Mesenchymal stem cell (in vitro differentiated cells and primary cell): ENCODE results near the gene NEMP2.
A peak's percentile ranks its signal among the peaks of the same experiment; 100 is the strongest.

Source experiments
- DNase-seq: peaks from one replicate; pipeline ENCODE4 v3.0.0-alpha.2; 2013
- H2AFZ ChIP-seq: one replicate; pipeline ENCODE4 v1.6.1; 2013; ENCODE audit warnings: low read depth, mild to moderate bottlenecking, control low read depth, inconsistent platforms, low read length, moderate library complexity
- H2AK5ac ChIP-seq: 2 replicates; pipeline ENCODE4 v1.6.1; 2013; ENCODE audit warnings: low read length, moderate library complexity, mild to moderate bottlenecking, inconsistent platforms; ENCODE audit not compliant: severe bottlenecking
- H2BK120ac ChIP-seq: one replicate; pipeline ENCODE4 v1.6.1; 2013; ENCODE audit warnings: low read depth, mild to moderate bottlenecking, inconsistent platforms, low read length, moderate library complexity
- H2BK12ac ChIP-seq, 2 experiments: one replicate each; pipeline ENCODE4 v1.6.1; 2013; ENCODE audit warnings: inconsistent platforms in 2 of 2, low read length in 2 of 2, mild to moderate bottlenecking in 2 of 2, moderate library complexity in 2 of 2, control low read depth in 1 of 2
- H2BK15ac ChIP-seq: one replicate; pipeline ENCODE4 v1.6.1; 2013; ENCODE audit warnings: mild to moderate bottlenecking, low read depth, inconsistent platforms; ENCODE audit not compliant: poor library complexity, severe bottlenecking
- H2BK5ac ChIP-seq: 2 replicates; pipeline ENCODE4 v1.6.1; 2013; ENCODE audit warnings: low read depth, mild to moderate bottlenecking, low read length, control low read depth, inconsistent platforms; ENCODE audit not compliant: poor library complexity, severe bottlenecking
- H3K14ac ChIP-seq, 2 experiments: one replicate each; pipeline ENCODE4 v1.6.1; 2013; ENCODE audit warnings: inconsistent platforms in 2 of 2, low read length in 2 of 2, control low read depth in 1 of 2, mild to moderate bottlenecking in 1 of 2, moderate library complexity in 1 of 2
- H3K18ac ChIP-seq, 2 experiments: one replicate each; pipeline ENCODE4 v1.6.1; 2013; ENCODE audit warnings: inconsistent platforms in 2 of 2, low read length in 2 of 2, control low read depth in 1 of 2, low read depth in 1 of 2, mild to moderate bottlenecking in 1 of 2
- H3K23ac ChIP-seq, 2 experiments: one replicate each; pipeline ENCODE4 v1.6.1; 2013; ENCODE audit warnings: inconsistent platforms in 2 of 2, low read length in 2 of 2, mild to moderate bottlenecking in 2 of 2, moderate library complexity in 2 of 2, control low read depth in 1 of 2
- H3K27ac ChIP-seq: 2 replicates; pipeline ENCODE4 v1.5.1; 2013; ENCODE audit warnings: mild to moderate bottlenecking, moderate library complexity, low read length, control low read depth, inconsistent platforms; ENCODE audit not compliant: poor library complexity, severe bottlenecking
- H3K27me3 ChIP-seq, 2 experiments: 2 replicates each; pipeline versions ENCODE4 v1.6.1 to v1.7.0; 2013; ENCODE audit warnings: low read length in 2 of 2, mild to moderate bottlenecking in 2 of 2, moderate library complexity in 2 of 2, control low read depth in 1 of 2, inconsistent platforms in 1 of 2; ENCODE audit not compliant: control insufficient read depth in 1 of 2, insufficient read depth in 1 of 2
- H3K36me3 ChIP-seq, 2 experiments: 2 replicates each; pipeline versions ENCODE4 v1.6.1 to v1.7.0; 2013; ENCODE audit warnings: low read length in 2 of 2, control low read depth in 1 of 2, inconsistent platforms in 1 of 2, low read depth in 1 of 2, mild to moderate bottlenecking in 1 of 2; ENCODE audit not compliant: insufficient read depth in 2 of 2, control insufficient read depth in 1 of 2
- H3K4ac ChIP-seq, 2 experiments: one replicate each; pipeline ENCODE4 v1.6.1; 2013; ENCODE audit warnings: inconsistent platforms in 2 of 2, low read length in 2 of 2, mild to moderate bottlenecking in 2 of 2, moderate library complexity in 2 of 2, control low read depth in 1 of 2, low read depth in 1 of 2
- H3K4me1 ChIP-seq: 2 replicates; pipeline ENCODE4 v1.6.1; 2013; ENCODE audit warnings: low read depth, low read length, control low read depth; ENCODE audit not compliant: control insufficient read depth, insufficient read depth
- H3K4me2 ChIP-seq: 2 replicates; pipeline ENCODE4 v1.6.1; 2013; ENCODE audit warnings: low read length, mild to moderate bottlenecking, inconsistent platforms; ENCODE audit not compliant: poor library complexity, severe bottlenecking
- H3K4me3 ChIP-seq, 2 experiments: 2 replicates each; pipeline versions ENCODE4 v1.5.1 to v1.7.0; 2013; ENCODE audit warnings: low read length in 2 of 2, mild to moderate bottlenecking in 2 of 2, control low read depth in 1 of 2, low read depth in 1 of 2; ENCODE audit not compliant: insufficient read depth in 1 of 2
- H3K79me1 ChIP-seq: replicated peaks from 2 replicates; pipeline ENCODE4 v1.6.1; 2013; ENCODE audit warnings: mild to moderate bottlenecking, control low read depth, low read length, inconsistent platforms; ENCODE audit not compliant: poor library complexity, severe bottlenecking
- H3K9ac ChIP-seq: 2 replicates; pipeline ENCODE4 v1.7.0; 2013; ENCODE audit warnings: mild to moderate bottlenecking, low read length, moderate library complexity
- H3K9me3 ChIP-seq: 2 replicates; pipeline ENCODE4 v1.7.0; 2013; ENCODE audit warnings: mild to moderate bottlenecking, low read length; ENCODE audit not compliant: control insufficient read depth
- H4K8ac ChIP-seq: one replicate; pipeline ENCODE4 v1.6.1; 2013; ENCODE audit warnings: inconsistent platforms, mild to moderate bottlenecking, low read length, moderate library complexity
- H4K91ac ChIP-seq: one replicate; pipeline ENCODE4 v1.6.1; 2013; ENCODE audit warnings: mild to moderate bottlenecking, low read length, inconsistent platforms
- WGBS: methylation state at CpG from one replicate; pipeline ENCODE4 v1.1.7; 2013; ENCODE audit warnings: mixed read lengths; 5-methylcytosine and 5-hydroxymethylcytosine counted together

Gene NEMP2

DNA sequence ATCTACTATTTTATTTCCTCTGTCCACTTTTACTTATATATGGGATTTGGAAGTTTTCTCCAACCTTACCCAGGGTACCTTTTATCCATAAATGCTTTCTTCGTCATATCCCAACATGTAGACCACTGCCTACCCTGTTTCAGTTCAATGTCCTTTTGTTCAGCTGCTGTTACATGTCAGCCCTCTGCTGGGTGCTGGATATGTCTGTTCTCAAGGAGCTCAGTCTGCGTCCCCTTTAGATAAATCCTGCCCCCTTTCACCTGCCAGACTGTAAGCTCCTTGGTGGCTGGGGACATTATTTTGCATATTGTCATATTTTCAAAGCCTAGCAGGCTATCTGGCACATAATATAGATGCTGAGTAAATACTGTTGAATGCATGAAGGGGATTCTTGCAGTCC, 53.2 kb downstream of the NEMP2 start:
- H2BK120ac ChIP-seq = no peak overlapping the region
- H3K14ac ChIP-seq = no peak overlapping the region
- H3K9me3 ChIP-seq = no peaks in the 10 kb centered on the region
- H3K36me3 ChIP-seq = no peaks in the 10 kb centered on the region
- H3K23ac ChIP-seq = no peak overlapping the region
- H2BK5ac ChIP-seq = no peak overlapping the region
- no peak for DNase-seq
- no peak overlapping the region for H2AK5ac ChIP-seq
- 68% methylated on average over 1 of the region's 2 CpGs for WGBS
- no peak overlapping the region for H3K4me3 ChIP-seq
- no peak overlapping the region for H3K4ac ChIP-seq
- no peak overlapping the region for H2BK15ac ChIP-seq
- H3K79me1 ChIP-seq = no peaks in the 10 kb centered on the region
- H3K18ac ChIP-seq = no peak overlapping the region
- no peak overlapping the region for H4K8ac ChIP-seq
- H3K27ac ChIP-seq = no peak overlapping the region
- H3K4me1 ChIP-seq = peaks cover 2% of the 10 kb centered on the region
- no peak overlapping the region for H2AFZ ChIP-seq
- H3K4me2 ChIP-seq = no peak overlapping the region
- H4K91ac ChIP-seq = no peak overlapping the region
- no peak overlapping the region for H3K9ac ChIP-seq
- no peaks in the 10 kb centered on the region for H3K27me3 ChIP-seq
- no peak overlapping the region for H2BK12ac ChIP-seq

DNA sequence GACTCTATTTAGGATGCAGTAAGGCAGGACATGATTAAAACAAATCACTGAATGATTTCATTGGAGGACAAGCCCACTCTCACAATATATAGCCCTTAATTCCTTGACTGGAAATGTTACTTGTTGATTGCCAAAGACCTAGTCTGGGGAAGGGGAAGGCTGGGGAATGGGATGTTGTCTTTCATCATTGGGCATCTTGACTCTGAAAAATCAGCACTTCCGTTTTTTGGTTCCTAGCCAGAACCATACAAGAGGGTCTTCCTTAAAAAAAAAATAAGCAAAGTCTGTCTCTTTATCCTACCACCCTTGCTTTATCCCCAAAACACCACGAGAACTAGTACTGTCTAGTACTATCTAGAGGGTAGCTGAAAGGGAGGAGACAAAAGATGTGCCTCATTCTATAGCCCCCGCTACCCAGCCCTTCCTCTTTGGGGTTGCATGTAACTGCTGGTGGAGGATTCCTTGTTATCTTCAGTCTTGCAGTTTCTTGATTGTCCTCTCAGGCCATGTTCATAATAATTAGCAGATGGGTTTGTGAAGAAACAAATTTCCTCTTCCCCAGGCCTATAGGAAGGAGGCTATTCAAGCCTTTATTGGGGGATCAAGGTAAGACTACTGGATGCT, 55.8 kb downstream of the NEMP2 start:
- H2BK15ac ChIP-seq = no peak overlapping the region
- H3K23ac ChIP-seq = no peak overlapping the region
- H3K36me3 ChIP-seq = no peaks in the 10 kb centered on the region
- H3K18ac ChIP-seq = no peak overlapping the region
- H3K9ac ChIP-seq = peak overlapping the region; percentile 28
- H3K4me2 ChIP-seq = no peak overlapping the region
- peak overlapping the region; percentile 21 for H2AK5ac ChIP-seq
- H4K91ac ChIP-seq = no peak overlapping the region
- H3K4ac ChIP-seq = no peak overlapping the region
- no peak overlapping the region for H4K8ac ChIP-seq
- no peaks in the 10 kb centered on the region for H3K79me1 ChIP-seq
- WGBS = 85% methylated on average over 3 of the region's 3 CpGs
- H3K27ac ChIP-seq = peak overlapping the region; percentile 86
- H3K4me3 ChIP-seq = no peak overlapping the region
- no peak overlapping the region for H3K14ac ChIP-seq
- no peak overlapping the region for H2AFZ ChIP-seq
- H3K9me3 ChIP-seq = no peaks in the 10 kb centered on the region
- H3K4me1 ChIP-seq = peaks cover 2% of the 10 kb centered on the region
- DNase-seq = no peak
- H3K27me3 ChIP-seq = no peaks in the 10 kb centered on the region
- H2BK120ac ChIP-seq = no peak overlapping the region
- no peak overlapping the region for H2BK12ac ChIP-seq
- no peak overlapping the region for H2BK5ac ChIP-seq

DNA sequence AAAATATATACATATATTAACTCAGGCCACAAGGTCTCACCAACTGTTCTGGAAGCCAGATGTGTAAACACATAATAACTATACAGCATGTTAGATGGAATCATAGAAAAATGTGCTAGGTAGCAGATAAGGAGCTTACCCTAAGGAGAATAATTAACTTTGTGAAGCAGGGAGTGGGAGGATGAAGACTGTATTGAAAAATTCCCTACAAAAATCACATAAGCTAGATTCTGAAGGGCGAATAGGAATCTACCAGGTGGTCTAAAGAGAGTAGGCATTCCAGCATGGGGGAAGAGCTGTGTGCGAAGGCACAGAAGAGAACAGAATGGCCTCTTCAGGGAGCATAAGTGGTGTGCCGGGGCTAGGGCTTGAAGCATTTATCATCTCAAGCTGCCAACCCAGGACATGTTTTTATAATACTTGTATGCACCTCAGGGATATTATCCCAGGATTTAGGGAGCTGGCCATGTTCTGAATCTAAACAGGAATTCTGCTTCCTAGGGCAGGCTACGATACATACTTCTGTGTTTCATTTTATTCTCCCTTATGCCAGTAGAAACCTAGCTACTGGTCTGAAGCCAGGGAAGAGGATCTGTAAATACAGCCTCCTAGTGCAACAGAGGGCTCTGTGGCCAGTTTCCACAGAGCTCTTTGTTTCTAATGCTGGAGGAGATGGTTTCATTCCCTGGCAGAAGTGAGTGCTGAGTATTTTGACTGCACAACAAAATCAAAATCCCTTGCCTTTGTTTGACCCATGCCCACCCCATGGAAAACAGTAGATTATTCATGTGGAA, 56.7 kb downstream of the NEMP2 start:
- Histone ChIP-seq H3K9ac (peak overlapping the region; percentile 28), H3K79me1 (no peaks in the 10 kb centered on the region), H3K4me1 (peaks cover 2% of the 10 kb centered on the region), H2BK5ac (peak overlapping the region; percentile 14), H3K27me3 (no peaks in the 10 kb centered on the region), H3K9me3 (no peaks in the 10 kb centered on the region), H3K27ac (peak overlapping the region; percentile 86), H2AK5ac (no peak overlapping the region), H3K4me2 (peak overlapping the region; percentile 43), H2AFZ (no peak overlapping the region), H2BK12ac (no peak overlapping the region), H2BK120ac (no peak overlapping the region), H2BK15ac (no peak overlapping the region), H3K4me3 (peak overlapping the region in 1 of 2 experiments; percentile 33), H3K4ac (no peak overlapping the region), H3K14ac (no peak overlapping the region), H4K91ac (no peak overlapping the region), H3K23ac (no peak overlapping the region), H3K36me3 (no peaks in the 10 kb centered on the region), H3K18ac (no peak overlapping the region), H4K8ac (no peak overlapping the region)
- DNase-seq = no peak
- 88% methylated on average over 4 of the region's 4 CpGs for WGBS

DNA sequence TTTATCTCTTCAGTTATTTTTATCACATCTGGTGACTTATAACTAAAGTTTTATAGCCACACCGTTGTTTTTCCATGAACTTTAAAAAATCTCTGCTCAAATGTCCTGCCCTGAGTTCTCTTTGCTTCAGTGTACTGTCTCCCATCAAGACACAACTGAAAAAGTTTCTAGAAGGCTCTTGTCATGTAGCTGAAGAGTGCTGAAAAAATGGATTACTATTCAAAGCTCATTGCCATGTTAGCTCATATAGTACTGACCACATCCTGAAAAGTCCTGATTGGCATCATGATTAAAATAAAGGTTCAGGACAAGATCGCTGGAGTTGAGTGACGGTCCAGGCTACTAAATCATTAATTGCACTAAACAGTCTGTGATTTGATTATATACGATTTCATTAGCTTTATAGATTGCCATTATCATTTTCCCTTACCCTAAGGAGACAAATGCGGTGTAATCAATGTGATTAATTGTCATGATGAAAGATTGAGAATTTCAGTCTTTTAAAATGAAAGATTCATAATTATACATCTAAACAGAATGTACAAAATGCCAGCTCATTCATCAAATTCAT, 64.2 kb downstream of the NEMP2 start:
- H2BK15ac ChIP-seq = no peak overlapping the region
- H2BK120ac ChIP-seq = no peak overlapping the region
- no peaks in the 10 kb centered on the region for H3K27me3 ChIP-seq
- no peak overlapping the region for H3K23ac ChIP-seq
- H3K4me2 ChIP-seq = no peak overlapping the region
- H4K91ac ChIP-seq = no peak overlapping the region
- no peak overlapping the region for H3K27ac ChIP-seq
- no peaks in the 10 kb centered on the region for H3K9me3 ChIP-seq
- H3K36me3 ChIP-seq = no peaks in the 10 kb centered on the region
- no peak overlapping the region for H3K4ac ChIP-seq
- 95% methylated on average over 3 of the region's 5 CpGs for WGBS
- H2AK5ac ChIP-seq = no peak overlapping the region
- no peak overlapping the region for H3K18ac ChIP-seq
- no peak overlapping the region for H3K14ac ChIP-seq
- H3K79me1 ChIP-seq = no peaks in the 10 kb centered on the region
- H3K4me1 ChIP-seq = peaks cover 3% of the 10 kb centered on the region
- no peak overlapping the region for H2AFZ ChIP-seq
- no peak overlapping the region for H4K8ac ChIP-seq
- no peak overlapping the region for H3K4me3 ChIP-seq
- H2BK12ac ChIP-seq = no peak overlapping the region
- H3K9ac ChIP-seq = peak overlapping the region; percentile 91
- DNase-seq = no peak
- no peak overlapping the region for H2BK5ac ChIP-seq
